LNCaP clone FGC (cell line): ENCODE results near the gene DAPK1.

Experiments used
- DNase-seq: peaks from one replicate; pipeline ENCODE4 v3.0.0-alpha.2; 2011; ENCODE audit warnings: low read depth
- H3K4me3 ChIP-seq: 2 replicates; pipeline ENCODE4 v1.5.1; 2011; ENCODE audit warnings: mild to moderate bottlenecking, low read depth, low read length, control low read depth
- CTCF ChIP-seq: IDR thresholded peaks from 2 replicates; pipeline ENCODE4 v1.5.1; 2012; ENCODE audit warnings: mild to moderate bottlenecking; ENCODE audit not compliant: control insufficient read depth, insufficient read depth; ENCODE audit errors: extremely low read depth

The DAPK1 gene

GRCh38 chr9:87657893-87658292 is 160.2 kb downstream of the DAPK1 start:
- H3K4me3 ChIP-seq = no peak overlapping the region
- no peak for DNase-seq
- TF ChIP-seq CTCF = no peak

DNA sequence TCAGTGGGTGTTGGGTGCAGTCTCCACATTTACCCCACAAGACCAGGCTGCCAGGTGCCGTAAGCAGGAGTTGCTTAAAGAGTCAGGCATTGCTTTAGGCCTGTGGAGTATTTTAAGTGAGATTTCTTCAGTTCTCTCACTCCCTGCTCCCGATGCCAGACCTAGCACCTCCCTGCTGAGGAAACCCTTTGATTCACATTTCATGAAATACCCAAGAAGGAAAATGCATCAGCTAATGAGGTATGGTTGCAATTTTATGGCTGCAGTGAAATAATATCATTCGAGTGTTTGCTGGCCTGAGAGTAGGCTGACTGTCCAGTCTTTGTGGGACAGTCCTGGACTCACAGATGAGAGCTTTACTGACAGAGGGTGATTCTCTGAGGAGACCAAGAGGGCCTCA is 160.8 kb downstream of the DAPK1 start:
- H3K4me3 ChIP-seq = no peak overlapping the region
- DNase-seq = no peak
- TF ChIP-seq CTCF = no peak

DNA sequence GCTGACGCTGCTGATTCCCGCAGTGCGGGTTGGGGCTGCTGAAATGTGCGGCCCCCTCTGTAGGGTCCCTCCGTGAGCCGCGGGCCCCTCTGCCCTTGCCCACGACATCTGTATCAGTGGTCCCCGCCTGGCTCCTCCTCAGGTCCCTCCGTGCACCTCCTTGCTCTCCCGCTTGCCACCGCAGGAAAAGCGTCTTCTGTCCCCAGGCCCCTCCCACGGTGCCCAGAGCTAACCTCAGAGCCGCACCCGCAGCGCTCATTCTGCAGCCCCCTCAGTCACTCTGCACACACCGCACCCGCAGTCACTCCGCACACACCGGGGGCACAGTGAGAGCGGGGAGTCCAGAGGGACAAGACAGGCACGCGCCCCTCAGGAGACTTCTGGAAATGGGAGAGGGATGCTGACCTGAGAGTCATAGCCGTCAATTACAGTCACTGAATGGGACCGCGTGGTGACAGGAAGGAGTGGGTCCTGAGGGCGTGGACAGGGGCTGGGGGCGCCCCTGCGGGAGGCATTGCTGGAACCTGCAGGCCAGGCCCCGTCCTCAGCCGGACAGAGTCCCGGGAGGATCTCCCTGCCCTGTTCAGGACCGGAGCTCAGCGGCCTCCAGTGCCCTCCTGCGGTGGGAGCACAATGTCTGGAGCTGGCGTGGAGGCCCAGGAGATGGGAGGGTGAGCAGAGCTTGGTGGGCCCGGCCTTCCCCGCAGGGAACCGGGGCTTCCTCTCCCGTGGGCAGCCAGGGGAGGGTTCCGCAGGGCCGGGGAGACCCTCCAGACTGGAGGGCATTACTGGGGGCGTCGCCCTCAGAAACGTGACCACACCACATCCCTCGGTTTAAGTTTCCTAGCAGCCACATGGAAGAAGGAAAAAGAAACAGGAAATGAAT is 162.1 kb downstream of the DAPK1 start:
- H3K4me3 ChIP-seq = no peak overlapping the region
- DNase-seq = no peak
- no peak for TF ChIP-seq CTCF

DNA sequence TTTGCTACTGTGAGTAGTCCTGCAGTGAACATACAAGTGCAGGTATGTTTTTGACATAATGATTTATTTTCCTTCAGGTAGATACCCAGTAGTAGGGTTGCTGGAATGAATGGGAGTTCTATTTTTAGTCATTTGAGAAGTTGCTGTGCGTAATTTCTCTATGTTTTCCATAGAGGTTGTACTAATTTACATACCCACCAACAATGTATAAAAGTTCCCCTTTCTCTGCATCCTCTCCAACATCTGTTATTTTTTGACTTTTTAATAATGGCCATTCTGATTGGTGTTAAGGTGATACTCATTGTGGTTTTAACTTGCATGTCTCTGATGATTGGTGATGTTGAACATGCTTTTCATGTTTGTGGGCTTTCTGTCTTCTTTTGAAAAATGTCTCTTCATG is 163.6 kb downstream of the DAPK1 start:
- no peak for DNase-seq
- H3K4me3 ChIP-seq = no peak overlapping the region
- no peak for TF ChIP-seq CTCF

- DNase-seq = no peak
- no peak overlapping the region for H3K4me3 ChIP-seq
- peak; percentile 95 for TF ChIP-seq CTCF
Measured at GRCh38 chr9:87662808-87663528, 165.3 kb downstream of the DAPK1 start.

GRCh38 chr9:87663556-87663955 is 165.9 kb downstream of the DAPK1 start:
- no peak overlapping the region for H3K4me3 ChIP-seq
- DNase-seq = no peak
- no peak for TF ChIP-seq CTCF
